Activated CD8-positive, alpha-beta memory T cell treated with anti-CD3 and anti-CD28 coated beads for 4 hours (primary cell): ENCODE results near the gene ZNF804A.

Experiments
- DNase-seq, 2 donors: peaks; one replicate each; pipeline ENCODE4 v3.0.0-alpha.2; 2020; ENCODE audit warnings: low read depth in 2 of 2

ZNF804A gene

GRCh38 chr2:184598316-184599053, at the start of gene ZNF804A:
TSS of gene ZNF804A (plus strand) at chr2:184598529. CDS start at chr2:184598960, 431 bp downstream.
- no peak for DNase-seq

GRCh38 chr2:184549153-184549552, 49.2 kb upstream of the ZNF804A start:
- no peak for DNase-seq

GRCh38 chr2:184551626-184552025, 46.7 kb upstream of the ZNF804A start:
- DNase-seq = no peak

- DNase-seq = no peak
Measured at GRCh38 chr2:184554736-184555135, 43.6 kb upstream of the ZNF804A start.

GRCh38 chr2:184555352-184555751, 43.0 kb upstream of the ZNF804A start:
- no peak for DNase-seq

GRCh38 chr2:184556639-184557038, 41.7 kb upstream of the ZNF804A start:
- no peak for DNase-seq

- DNase-seq = no peak
Measured at GRCh38 chr2:184558713-184559464, 39.4 kb upstream of the ZNF804A start.

- DNase-seq = no peak
Measured at GRCh38 chr2:184560603-184561002, 37.7 kb upstream of the ZNF804A start.

- DNase-seq = no peak
Measured at GRCh38 chr2:184562532-184562931, 35.8 kb upstream of the ZNF804A start.

- DNase-seq = no peak
Measured at GRCh38 chr2:184564092-184564491, 34.2 kb upstream of the ZNF804A start.

GRCh38 chr2:184566716-184567115, 31.6 kb upstream of the ZNF804A start:
- DNase-seq = no peak

- DNase-seq = no peak
Measured at GRCh38 chr2:184577056-184577455, 21.3 kb upstream of the ZNF804A start.

- DNase-seq = no peak
Measured at GRCh38 chr2:184577743-184578142, 20.6 kb upstream of the ZNF804A start.

GRCh38 chr2:184579226-184579625, 19.1 kb upstream of the ZNF804A start:
- no peak for DNase-seq

- no peak for DNase-seq
Measured at GRCh38 chr2:184581391-184581790, 16.9 kb upstream of the ZNF804A start.

- no peak for DNase-seq
Measured at GRCh38 chr2:184589261-184589660, 9.1 kb upstream of the ZNF804A start.

- no peak for DNase-seq
Measured at GRCh38 chr2:184596819-184597411, 1.4 kb upstream of the ZNF804A start.

GRCh38 chr2:184597571-184597991, 748 bp upstream of the ZNF804A start:
- DNase-seq = no peak

- DNase-seq = no peak
Measured at GRCh38 chr2:184598002-184598315, 370 bp upstream of the ZNF804A start.

GRCh38 chr2:184599054-184599871, 934 bp downstream of the ZNF804A start:
- no peak for DNase-seq

GRCh38 chr2:184599872-184600222, 1.5 kb downstream of the ZNF804A start:
- no peak for DNase-seq

GRCh38 chr2:184602734-184603133, 4.4 kb downstream of the ZNF804A start:
- no peak for DNase-seq
